Stromal cell of bone marrow (primary cell): ENCODE results near the gene ATG101.

Experiments
- DNase-seq: peaks from one replicate; pipeline ENCODE4 v3.0.0-alpha.2; 2012; ENCODE audit warnings: low read depth

ATG101 gene

GRCh38 chr12:52069327-52070184 lies at the start of gene ATG101:
Gene ATG101 (plus strand): TSS chr12:52069978. CDS start chr12:52073651, 3,673 bp downstream.
- DNase-seq: peak; percentile 90

- DNase-seq: no peak
Measured at GRCh38 chr12:52020539-52021336, 49.0 kb upstream of the ATG101 start.

- no peak for DNase-seq
Measured at GRCh38 chr12:52022841-52023181, 47.0 kb upstream of the ATG101 start.

GRCh38 chr12:52023182-52023975 lies 46.4 kb upstream of the ATG101 start:
- DNase-seq: no peak

GRCh38 chr12:52023976-52024688 lies 45.6 kb upstream of the ATG101 start:
- no peak for DNase-seq

- DNase-seq: no peak
Measured at GRCh38 chr12:52024845-52025230, 44.9 kb upstream of the ATG101 start.

- no peak for DNase-seq
Measured at GRCh38 chr12:52026263-52026662, 43.5 kb upstream of the ATG101 start.

GRCh38 chr12:52027085-52027843 lies 42.5 kb upstream of the ATG101 start:
- DNase-seq: no peak

GRCh38 chr12:52029685-52030084 lies 40.1 kb upstream of the ATG101 start:
- DNase-seq: no peak

GRCh38 chr12:52032446-52032803 lies 37.4 kb upstream of the ATG101 start:
- DNase-seq: peak; percentile 76

GRCh38 chr12:52032804-52033445 lies 36.9 kb upstream of the ATG101 start:
- peak; percentile 96 for DNase-seq

GRCh38 chr12:52033446-52034140 lies 36.2 kb upstream of the ATG101 start:
- DNase-seq: no peak

GRCh38 chr12:52035190-52035589 lies 34.6 kb upstream of the ATG101 start:
- DNase-seq: no peak

GRCh38 chr12:52035926-52036325 lies 33.9 kb upstream of the ATG101 start:
- no peak for DNase-seq

GRCh38 chr12:52036587-52037171 lies 33.1 kb upstream of the ATG101 start:
- DNase-seq: peak; percentile 81

- no peak for DNase-seq
Measured at GRCh38 chr12:52037248-52037861, 32.4 kb upstream of the ATG101 start.

- DNase-seq: no peak
Measured at GRCh38 chr12:52038447-52038846, 31.3 kb upstream of the ATG101 start.

- no peak for DNase-seq
Measured at GRCh38 chr12:52041035-52041434, 28.7 kb upstream of the ATG101 start.

- no peak for DNase-seq
Measured at GRCh38 chr12:52041695-52042123, 28.1 kb upstream of the ATG101 start.
